ENCODE results near the gene CBFB. TPM values are rescaled to one million over a fixed set of nuclear protein-coding genes. Genes with fewer than 3 reads are reported as not detected.

Gene CBFB
- total RNA-seq, 2 experiments from 2014 or later: 58.8 to 59.6 TPM

GRCh38 chr16:67014634-67015312 lies 14.2 kb upstream of the CBFB start:
- no peaks in the 10 kb centered on the region for H3K27me3 Mint-ChIP-seq
- no peaks in the 10 kb centered on the region for H3K4me1 Mint-ChIP-seq (ENCODE audit: low read depth)
- H3K27ac Mint-ChIP-seq: no peak overlapping the region
- peak overlapping the region; percentile 42 for H3K4me3 ChIP-seq (ENCODE audit: low read length)
- POLR2A ChIA-PET: interaction anchor here (0.6 to 3.0 kb wide), 8 partner anchors 12 to 524 kb away, joined by 3 to 34 read pairs (median 4); partner anchors contain the start of gene CBFB
- ATAC-seq (ENCODE audit: poor library complexity) (no peak), DNase-seq (no peak)
- H3K27me3 ChIP-seq (ENCODE audit: control insufficient read depth in 1 of 2, insufficient read depth in 2 of 2, low read length in 2 of 2): peaks cover 0 to 2% of the 10 kb centered on the region in 2 experiments
- CTCF ChIA-PET: interaction anchor here (1.0 to 2.2 kb wide), 7 partner anchors 17 to 170 kb away, joined by 3 to 13 read pairs (median 4); no protein-coding TSS in a partner anchor
- intact Hi-C loops (cut with DNase I, micrococcal nuclease): loop anchor here (5.0 to 10.0 kb wide), 2 partner anchors 170 to 173 kb away; partner anchors contain the start of gene MATCAP1 (in 1 of the 2)
- no peaks in the 10 kb centered on the region for H3K36me3 ChIP-seq (ENCODE audit: insufficient read depth, low read length)
- H3K4me3 Mint-ChIP-seq: peak overlapping the region; percentile 87
- H3K27ac ChIP-seq (ENCODE audit: low read depth in 1 of 2, low read length in 2 of 2): no peak overlapping the region
- no peaks in the 10 kb centered on the region for H3K9me3 Mint-ChIP-seq
- no peaks in the 10 kb centered on the region for H3K36me3 Mint-ChIP-seq (ENCODE audit: low read depth)
- H3K4me1 ChIP-seq (ENCODE audit: insufficient read depth, low read length): peaks cover 26% of the 10 kb centered on the region
- TF ChIP-seq CTCF (IDR thresholded peaks at IDR 0.05): no peak
- H3K9me3 ChIP-seq (ENCODE audit: control insufficient read depth in 1 of 2, insufficient read depth in 1 of 2, low read length in 2 of 2): no peaks in the 10 kb centered on the region

GRCh38 chr16:67015313-67015731 lies 13.6 kb upstream of the CBFB start:
- H3K27me3 ChIP-seq (ENCODE audit: control insufficient read depth in 1 of 2, insufficient read depth in 2 of 2, low read length in 2 of 2): peaks cover 0 to 2% of the 10 kb centered on the region in 2 experiments
- Mint-ChIP-seq H3K27me3 (no peaks in the 10 kb centered on the region), H3K4me3 (no peak overlapping the region), H3K4me1 (ENCODE audit: low read depth) (no peaks in the 10 kb centered on the region), H3K36me3 (ENCODE audit: low read depth) (no peaks in the 10 kb centered on the region), H3K9me3 (no peaks in the 10 kb centered on the region), H3K27ac (no peak overlapping the region)
- no peaks in the 10 kb centered on the region for H3K36me3 ChIP-seq (ENCODE audit: insufficient read depth, low read length)
- intact Hi-C loops (cut with DNase I, micrococcal nuclease): loop anchor here (5.0 to 10.0 kb wide), 2 partner anchors 169 to 172 kb away; partner anchors contain the start of gene MATCAP1 (in 1 of the 2)
- ChIA-PET CTCF (interaction anchor here (1.1 kb wide), 1 partner anchor 140 kb away, joined by 7 read pairs; no protein-coding TSS in a partner anchor), POLR2A (interaction anchor here (0.6 kb wide), 1 partner anchor 524 kb away, joined by 3 read pairs; no protein-coding TSS in a partner anchor)
- no peak for ATAC-seq (ENCODE audit: poor library complexity)
- no peak overlapping the region for H3K27ac ChIP-seq (ENCODE audit: low read depth in 1 of 2, low read length in 2 of 2)
- no peak overlapping the region for H3K4me3 ChIP-seq (ENCODE audit: low read length)
- peaks cover 26% of the 10 kb centered on the region for H3K4me1 ChIP-seq (ENCODE audit: insufficient read depth, low read length)
- DNase-seq: no peak
- no peak for TF ChIP-seq CTCF (IDR thresholded peaks at IDR 0.05)
- no peaks in the 10 kb centered on the region for H3K9me3 ChIP-seq (ENCODE audit: control insufficient read depth in 1 of 2, insufficient read depth in 1 of 2, low read length in 2 of 2)

- ATAC-seq (ENCODE audit: poor library complexity): no peak
These were observed 12.8 kb upstream of the CBFB start for GRCh38 chr16:67016143-67016542.

More at GRCh38 chr16:67016143-67016542, 12.8 kb upstream of the CBFB start:
- no peaks in the 10 kb centered on the region for H3K9me3 ChIP-seq (ENCODE audit: control insufficient read depth in 1 of 2, insufficient read depth in 1 of 2, low read length in 2 of 2)
- Mint-ChIP-seq H3K27ac (no peak overlapping the region), H3K36me3 (ENCODE audit: low read depth) (no peaks in the 10 kb centered on the region), H3K4me1 (ENCODE audit: low read depth) (no peaks in the 10 kb centered on the region), H3K9me3 (no peaks in the 10 kb centered on the region), H3K4me3 (peak overlapping the region; percentile 8), H3K27me3 (no peaks in the 10 kb centered on the region)
- DNase-seq: no peak
- TF ChIP-seq CTCF (IDR thresholded peaks at IDR 0.05): no peak
- no peak overlapping the region for H3K4me3 ChIP-seq (ENCODE audit: low read length)
- ChIA-PET POLR2A (no interaction called here), CTCF (interaction anchor here (1.1 kb wide), 1 partner anchor 139 kb away, joined by 7 read pairs; no protein-coding TSS in a partner anchor)
- peaks cover 0 to 2% of the 10 kb centered on the region in 2 experiments for H3K27me3 ChIP-seq (ENCODE audit: control insufficient read depth in 1 of 2, insufficient read depth in 2 of 2, low read length in 2 of 2)
- no peak overlapping the region for H3K27ac ChIP-seq (ENCODE audit: low read depth in 1 of 2, low read length in 2 of 2)
- H3K4me1 ChIP-seq (ENCODE audit: insufficient read depth, low read length): peaks cover 26% of the 10 kb centered on the region
- intact Hi-C loops (cut with DNase I, micrococcal nuclease): loop anchor here (2.0 to 10.0 kb wide), 3 partner anchors 85 to 171 kb away; partner anchors contain the start of gene MATCAP1 (in 1 of the 2)
- H3K36me3 ChIP-seq (ENCODE audit: insufficient read depth, low read length): no peaks in the 10 kb centered on the region

Data from CD4-positive, alpha-beta T cell (primary cell).